Left lung (tissue), 10 donors: ENCODE results near the gene FAM240A. TPM values are rescaled to one million over a fixed set of nuclear protein-coding genes. Genes with fewer than 3 reads are reported as not detected.

Source experiments
- ATAC-seq: fragments of 200-7000 bp; cut with Tn5 transposase; one replicate; pipeline ENCODE4 v1.9.1; 2020; ENCODE audit warnings: moderate library complexity
- DNase-seq, 4 donors: peaks; one replicate each; pipeline ENCODE4 v3.0.0-alpha.2; 2013 to 2020
- H3K27ac ChIP-seq, 2 donors: fragments of 200-600 bp; sonication (generic) in 1 of 2; one replicate each; pipeline versions ENCODE4 v1.5.0 to v1.8.0; 2020 to 2021
- H3K27me3 ChIP-seq, 2 donors: fragments of 200-600 bp; sonication (generic) in 1 of 2; one replicate each; pipeline versions ENCODE4 v1.5.0 to v1.8.0; 2020 to 2021
- H3K36me3 ChIP-seq, 2 donors: fragments of 200-600 bp; sonication (generic) in 1 of 2; one replicate each; pipeline versions ENCODE4 v1.5.0 to v1.8.0; 2020 to 2021
- H3K4me1 ChIP-seq, 2 donors: fragments of 200-600 bp; one replicate each; pipeline ENCODE4 v1.8.0; 2021
- H3K4me3 ChIP-seq, 2 donors: fragments of 200-600 bp; sonication (generic) in 1 of 2; one replicate each; pipeline versions ENCODE4 v1.5.0 to v1.8.0; 2020 to 2021; ENCODE audit warnings: mild to moderate bottlenecking in 1 of 2
- H3K9me3 ChIP-seq, 2 donors: fragments of 200-600 bp; sonication (generic) in 1 of 2; one replicate each; pipeline versions ENCODE4 v1.5.0 to v1.8.0; 2020 to 2021
- intact Hi-C, 2 donors: fragments of 100-400 bp; cut with DNase I; formaldehyde crosslinking; loops; one replicate each; pipeline versions ENCODE4 v1.11.2 to v1.14.2; 2022
- polyA plus RNA-seq, 6 donors: library from polyadenylated mRNA; unstranded; fragments of 120-200 nt; gene quantifications; one replicate each; pipeline ENCODE4 v1.2.1, GENCODE V29; 2013; ENCODE audit not compliant: insufficient read length in 6 of 6
- total RNA-seq, 2 donors: library from RNA; stranded (reverse); fragmentation: NEBNext Ultra II Directional; extraction: Animal tissue kit (Norgen Biotek cat#: 25700); gene quantifications; one replicate each; pipeline ENCODE4 v1.2.1, GENCODE V29; 2021
- TF ChIP-seq, protein P1 (sequence below), 2 donors: fragments of 200-600 bp; sonication (generic) in 1 of 2; IDR thresholded peaks; one replicate each; pipeline versions ENCODE4 v1.5.0 to v1.8.0; 2021; ENCODE audit warnings: antibody characterized with exemption in 2 of 2
- donor health status: DM: no; HTN: yes; CAD: no.
- donor health status: DM: no; HTN: no; CAD: no.

Gene FAM240A
- total and polyA plus RNA-seq, 8 donors: not detected

DNA sequence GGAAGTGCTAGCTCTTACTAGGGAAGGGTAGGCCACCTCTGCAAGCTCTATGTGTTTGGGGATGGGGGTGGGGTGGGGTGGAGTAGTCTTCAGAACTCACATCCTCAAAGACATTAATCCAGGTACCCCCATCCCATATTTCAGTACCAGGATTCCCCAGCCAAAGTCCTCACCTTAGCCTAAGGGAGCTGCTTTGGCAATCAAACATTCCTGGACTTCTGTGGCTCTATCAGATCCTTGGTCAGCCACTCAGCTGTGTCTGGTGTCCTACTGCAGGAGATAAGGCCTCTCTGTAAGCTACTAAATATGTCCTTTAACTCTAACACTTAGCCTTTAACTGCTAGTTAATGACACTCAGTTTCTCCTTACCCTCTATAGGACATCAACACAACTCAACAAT, 26.9 kb downstream of the FAM240A start:
- Histone ChIP-seq H3K27ac (no peak overlapping the region), H3K4me1 (no peaks in the 10 kb centered on the region), H3K9me3 (peaks cover 0 to 11% of the 10 kb centered on the region in 2 donors), H3K4me3 (no peak overlapping the region), H3K36me3 (no peaks in the 10 kb centered on the region), H3K27me3 (no peaks in the 10 kb centered on the region)
- DNase-seq: no peak
- no peak for ATAC-seq
- intact Hi-C loops: no loop called here
- TF ChIP-seq, protein P1, sequence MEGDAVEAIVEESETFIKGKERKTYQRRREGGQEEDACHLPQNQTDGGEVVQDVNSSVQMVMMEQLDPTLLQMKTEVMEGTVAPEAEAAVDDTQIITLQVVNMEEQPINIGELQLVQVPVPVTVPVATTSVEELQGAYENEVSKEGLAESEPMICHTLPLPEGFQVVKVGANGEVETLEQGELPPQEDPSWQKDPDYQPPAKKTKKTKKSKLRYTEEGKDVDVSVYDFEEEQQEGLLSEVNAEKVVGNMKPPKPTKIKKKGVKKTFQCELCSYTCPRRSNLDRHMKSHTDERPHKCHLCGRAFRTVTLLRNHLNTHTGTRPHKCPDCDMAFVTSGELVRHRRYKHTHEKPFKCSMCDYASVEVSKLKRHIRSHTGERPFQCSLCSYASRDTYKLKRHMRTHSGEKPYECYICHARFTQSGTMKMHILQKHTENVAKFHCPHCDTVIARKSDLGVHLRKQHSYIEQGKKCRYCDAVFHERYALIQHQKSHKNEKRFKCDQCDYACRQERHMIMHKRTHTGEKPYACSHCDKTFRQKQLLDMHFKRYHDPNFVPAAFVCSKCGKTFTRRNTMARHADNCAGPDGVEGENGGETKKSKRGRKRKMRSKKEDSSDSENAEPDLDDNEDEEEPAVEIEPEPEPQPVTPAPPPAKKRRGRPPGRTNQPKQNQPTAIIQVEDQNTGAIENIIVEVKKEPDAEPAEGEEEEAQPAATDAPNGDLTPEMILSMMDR (IDR thresholded peaks at IDR 0.05): no peak

DNA sequence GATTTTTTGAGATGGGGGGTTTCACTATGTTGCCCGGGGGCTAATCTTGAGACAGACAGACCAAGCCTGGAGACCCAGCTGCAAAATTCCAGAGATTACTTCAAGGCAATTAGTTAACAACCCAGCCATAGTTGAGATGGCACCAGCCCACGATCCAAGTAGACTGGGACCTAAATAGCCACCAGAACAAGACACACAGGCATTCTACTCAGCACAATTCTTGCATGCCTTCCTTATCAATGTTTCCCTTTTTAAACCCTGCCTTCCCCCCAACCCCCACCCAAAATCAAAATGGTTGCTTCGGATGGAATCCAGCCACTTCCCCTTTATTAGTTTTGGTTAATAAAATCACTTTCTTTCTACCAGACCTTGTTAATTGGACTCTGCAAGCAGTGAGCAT, 28.6 kb downstream of the FAM240A start:
- TF ChIP-seq, protein P1 (IDR thresholded peaks at IDR 0.05): no peak
- no peak for DNase-seq
- Histone ChIP-seq H3K36me3 (no peaks in the 10 kb centered on the region), H3K9me3 (peaks cover 0 to 11% of the 10 kb centered on the region in 2 donors), H3K4me3 (no peak overlapping the region), H3K27ac (no peak overlapping the region), H3K27me3 (no peaks in the 10 kb centered on the region), H3K4me1 (no peaks in the 10 kb centered on the region)
- intact Hi-C loops: no loop called here
- ATAC-seq: no peak

DNA sequence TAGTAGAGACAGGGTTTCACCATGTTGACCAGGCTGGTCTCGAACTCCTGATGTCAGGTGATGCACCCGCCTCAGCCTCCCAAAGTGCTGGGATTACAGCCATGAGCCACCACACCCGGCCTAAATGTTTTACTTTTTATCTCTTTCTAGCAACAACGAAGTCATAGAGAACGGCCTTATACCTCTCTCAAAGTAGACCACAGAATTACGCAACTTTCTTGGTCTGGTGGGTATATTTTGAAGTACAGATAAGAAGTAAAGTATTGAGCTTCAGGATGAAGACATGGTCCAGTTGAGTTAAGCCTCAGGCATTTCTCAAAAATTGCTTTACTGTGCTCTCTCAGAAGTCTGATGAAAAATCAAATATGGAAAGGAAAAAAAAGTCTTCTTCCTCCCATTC, 30.6 kb downstream of the FAM240A start:
- TF ChIP-seq, protein P1 (IDR thresholded peaks at IDR 0.05): no peak
- intact Hi-C loops: no loop called here
- H3K4me1 ChIP-seq: no peaks in the 10 kb centered on the region
- no peak for ATAC-seq
- H3K36me3 ChIP-seq: no peaks in the 10 kb centered on the region
- H3K4me3 ChIP-seq: no peak overlapping the region
- H3K27ac ChIP-seq: no peak overlapping the region
- no peaks in the 10 kb centered on the region for H3K27me3 ChIP-seq
- peaks cover 0 to 11% of the 10 kb centered on the region in 2 donors for H3K9me3 ChIP-seq
- no peak for DNase-seq

DNA sequence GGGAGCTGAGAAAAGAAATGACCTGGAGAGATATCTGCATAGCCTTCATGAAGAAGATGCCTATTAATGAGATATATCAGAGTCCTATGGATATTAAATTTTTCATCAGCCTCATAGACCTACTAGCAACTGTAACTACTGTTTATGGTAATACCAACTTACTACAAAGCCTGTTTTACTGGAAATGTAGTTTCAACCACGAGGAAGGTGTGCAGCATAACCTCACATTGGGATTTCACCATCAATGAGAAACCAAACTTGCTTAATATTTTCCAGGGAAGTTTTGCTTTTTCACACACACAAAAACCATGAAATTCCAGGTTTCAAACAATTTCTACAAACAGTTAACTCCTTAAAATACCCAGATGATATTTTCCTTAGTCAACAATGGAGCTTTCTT, 31.4 kb downstream of the FAM240A start:
- ATAC-seq (no peak), DNase-seq (no peak)
- intact Hi-C loops: no loop called here
- Histone ChIP-seq H3K27me3 (no peaks in the 10 kb centered on the region), H3K9me3 (peaks cover 0 to 11% of the 10 kb centered on the region in 2 donors), H3K27ac (no peak overlapping the region), H3K4me3 (no peak overlapping the region), H3K36me3 (no peaks in the 10 kb centered on the region), H3K4me1 (no peaks in the 10 kb centered on the region)
- TF ChIP-seq, protein P1 (IDR thresholded peaks at IDR 0.05): no peak

DNA sequence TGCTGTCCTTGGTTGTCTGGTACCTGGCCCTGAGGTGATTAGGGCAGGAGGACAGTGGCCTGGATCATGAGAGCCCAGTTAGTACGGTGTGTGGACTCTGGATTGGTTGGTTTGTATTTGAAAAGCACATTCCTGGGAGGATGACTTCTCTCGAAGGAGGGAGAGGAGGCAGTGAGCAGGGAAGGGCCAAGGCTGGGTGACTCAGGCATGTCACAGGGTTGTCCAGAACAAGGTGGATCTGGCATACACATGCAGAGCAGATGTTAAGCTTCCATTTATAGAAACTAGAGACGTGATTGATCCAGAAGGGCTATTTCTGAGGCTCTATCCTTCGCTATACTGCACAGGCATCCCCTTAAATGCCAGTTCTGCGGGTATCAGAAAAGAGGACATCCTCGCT, 34.4 kb downstream of the FAM240A start:
- Histone ChIP-seq H3K9me3 (peaks cover 0 to 1% of the 10 kb centered on the region in 2 donors), H3K4me3 (no peak overlapping the region), H3K36me3 (no peaks in the 10 kb centered on the region), H3K27ac (no peak overlapping the region), H3K27me3 (no peaks in the 10 kb centered on the region), H3K4me1 (no peaks in the 10 kb centered on the region)
- no peak for ATAC-seq
- TF ChIP-seq, protein P1 (IDR thresholded peaks at IDR 0.05): no peak
- DNase-seq: no peak
- intact Hi-C loops: no loop called here
